NCI-H526 (cell line): ENCODE data around the gene MEG3.

ENCODE experiments used
- DNase-seq, 2 experiments: peaks; one replicate each; lab custom pipeline; 2025; lab: John Stamatoyannopoulos, UW

The MEG3 gene

GRCh38 chr14:100881211-100882025 lies 55.5 kb downstream of the MEG3 start:
- no peak for DNase-seq

DNA sequence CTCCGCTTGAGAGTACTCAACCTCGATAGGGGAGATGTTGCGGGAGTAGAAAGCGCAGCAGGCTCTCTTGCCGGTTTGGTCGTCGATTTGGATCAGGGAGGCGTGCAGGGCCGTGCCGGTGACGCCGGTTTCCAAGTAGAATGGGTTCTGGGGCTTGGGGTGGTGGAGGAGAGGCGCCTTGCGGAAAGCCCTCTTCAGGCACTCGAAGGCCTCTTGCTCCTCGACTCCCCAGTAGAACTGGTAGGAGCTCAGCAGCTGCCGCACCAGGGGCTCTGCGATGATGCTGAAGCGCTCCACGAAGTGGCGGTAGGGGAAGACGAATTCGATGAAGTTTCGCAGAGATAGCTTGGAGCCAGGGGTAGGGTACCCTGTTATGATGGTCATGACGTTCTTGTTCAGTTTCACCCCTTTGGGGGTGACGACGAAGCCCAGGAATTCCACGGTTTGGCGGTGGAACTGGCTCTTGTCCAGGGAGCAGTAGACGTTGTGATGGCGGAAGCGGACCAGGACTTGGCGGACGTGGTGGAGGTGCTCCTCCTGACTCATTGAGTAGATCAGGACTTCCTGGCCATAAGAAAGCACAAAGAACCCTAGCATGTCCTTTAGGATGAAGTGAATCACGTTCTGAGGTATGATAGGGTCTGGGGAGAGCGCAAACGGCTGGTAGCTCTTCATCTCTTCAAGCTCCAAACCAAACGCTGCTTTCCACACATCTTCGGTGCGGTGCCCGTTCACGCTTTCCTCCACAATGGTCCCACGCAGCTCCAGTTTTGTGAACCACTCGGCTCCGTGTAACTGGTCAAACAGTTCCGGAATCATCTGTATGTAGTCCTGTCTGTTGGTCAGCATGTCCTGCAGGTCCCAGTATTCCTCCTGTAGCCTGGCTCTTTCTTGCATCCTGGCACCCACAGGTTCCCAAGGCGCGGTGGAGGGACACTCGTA lies 56.4 kb downstream of the MEG3 start:
- DNase-seq: no peak

- no peak for DNase-seq
Observed at GRCh38 chr14:100882991-100883788, 57.3 kb downstream of the MEG3 start.

DNA sequence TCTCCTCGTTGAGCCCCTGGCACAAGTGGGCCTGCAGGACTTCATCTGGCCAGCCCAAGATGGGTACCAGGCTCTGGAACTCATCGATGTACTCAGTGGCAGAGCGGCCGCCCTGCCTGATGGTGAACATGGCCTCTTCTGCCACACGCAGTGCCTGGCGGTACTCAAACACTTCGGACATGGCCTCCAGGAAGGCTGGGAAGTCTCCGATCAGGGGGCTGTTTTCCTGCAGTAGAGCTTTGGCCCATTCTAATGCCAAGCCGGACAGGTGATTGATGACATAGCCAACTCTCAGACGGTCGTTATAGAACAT lies 57.8 kb downstream of the MEG3 start:
- no peak for DNase-seq

DNA sequence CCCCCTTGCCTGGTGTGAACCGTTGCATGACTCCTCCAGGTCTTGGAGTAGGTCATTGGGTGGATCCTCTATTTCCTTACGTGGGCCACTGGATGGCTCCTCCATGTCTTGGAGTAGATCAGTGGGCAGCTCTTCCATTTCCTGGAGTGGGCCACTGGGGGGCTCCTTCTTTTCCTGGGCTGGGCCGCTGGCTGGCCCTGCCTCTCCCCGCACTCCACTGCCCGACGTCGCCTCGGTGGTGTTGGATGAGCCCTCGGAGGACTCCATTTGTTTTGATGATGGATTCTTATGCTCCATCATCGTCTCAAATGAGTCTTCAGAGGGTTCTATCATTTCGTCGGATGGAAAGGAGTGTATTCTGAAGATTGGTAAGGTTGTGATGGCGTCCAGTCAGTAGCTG lies 58.5 kb downstream of the MEG3 start:
- DNase-seq: no peak

- no peak for DNase-seq
Observed at GRCh38 chr14:100885196-100885595, 59.3 kb downstream of the MEG3 start.

GRCh38 chr14:100885617-100886016 lies 59.7 kb downstream of the MEG3 start:
- no peak for DNase-seq

GRCh38 chr14:100887728-100888335 lies 61.9 kb downstream of the MEG3 start:
- no peak for DNase-seq

- no peak for DNase-seq
Observed at GRCh38 chr14:100888789-100889315, 62.9 kb downstream of the MEG3 start.

DNA sequence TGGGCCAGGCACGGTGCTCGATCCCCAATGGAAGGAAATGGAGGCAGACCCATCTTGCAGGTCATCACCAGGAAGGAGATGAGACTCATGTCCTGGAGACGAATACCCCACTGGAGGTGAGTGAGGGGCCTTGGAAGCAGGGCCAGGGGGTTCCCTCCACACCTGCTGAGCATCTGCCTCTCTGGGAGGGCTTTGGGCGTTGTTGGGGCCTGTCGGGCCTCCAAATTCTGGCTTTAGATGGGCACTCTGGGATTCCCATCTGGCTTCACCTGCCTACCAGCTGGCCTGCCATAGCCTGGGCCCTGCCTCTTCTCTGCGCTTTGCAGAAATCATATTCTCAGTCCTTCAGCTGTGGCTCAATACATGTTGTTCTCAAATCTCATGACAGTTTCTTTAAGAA lies 63.7 kb downstream of the MEG3 start:
- no peak for DNase-seq

- DNase-seq: no peak
Observed at GRCh38 chr14:100890061-100890850, 64.3 kb downstream of the MEG3 start.

DNA sequence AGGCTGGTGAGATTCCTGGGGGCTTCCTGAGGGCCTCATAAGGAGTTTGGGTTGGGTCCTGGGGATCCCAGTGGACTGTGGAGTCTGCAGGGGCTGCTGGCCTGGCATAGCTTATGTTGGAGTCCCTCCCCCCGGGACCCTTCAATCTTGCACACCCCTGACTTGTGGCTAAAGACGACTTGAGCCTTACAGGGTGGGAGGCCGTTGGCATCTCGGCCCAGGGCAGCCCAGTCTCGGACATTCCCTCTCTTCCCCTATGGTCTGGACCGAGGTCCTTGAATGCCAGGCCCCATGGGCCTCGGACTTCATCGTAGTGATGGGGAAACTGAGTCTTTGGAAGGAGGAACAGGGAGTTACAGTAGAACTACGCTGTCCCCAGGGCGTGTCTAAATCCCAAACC lies 65.1 kb downstream of the MEG3 start:
- DNase-seq: no peak

GRCh38 chr14:100891501-100892445 lies 65.9 kb downstream of the MEG3 start:
- no peak for DNase-seq

- DNase-seq: no peak
Observed at GRCh38 chr14:100892496-100893227, 66.7 kb downstream of the MEG3 start.

DNA sequence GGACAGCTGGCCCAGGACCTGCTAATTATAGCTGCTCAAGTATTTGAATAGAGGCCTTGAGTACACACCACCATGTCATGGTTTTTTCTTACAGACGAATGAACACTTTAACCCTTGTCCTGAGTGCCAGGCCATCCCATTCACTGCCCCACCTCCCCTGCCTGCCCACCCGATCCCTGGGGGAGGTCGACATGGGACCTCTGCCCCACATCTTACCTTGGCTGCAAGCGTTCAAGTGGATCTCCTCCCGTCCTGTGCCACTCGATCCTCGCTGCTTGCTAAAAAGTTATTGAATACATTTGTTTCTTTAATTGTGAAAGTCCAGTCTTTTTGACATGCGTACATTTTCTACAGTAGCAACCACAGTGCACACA lies 67.3 kb downstream of the MEG3 start:
- no peak for DNase-seq

GRCh38 chr14:100893760-100894159 lies 67.8 kb downstream of the MEG3 start:
- no peak for DNase-seq

DNA sequence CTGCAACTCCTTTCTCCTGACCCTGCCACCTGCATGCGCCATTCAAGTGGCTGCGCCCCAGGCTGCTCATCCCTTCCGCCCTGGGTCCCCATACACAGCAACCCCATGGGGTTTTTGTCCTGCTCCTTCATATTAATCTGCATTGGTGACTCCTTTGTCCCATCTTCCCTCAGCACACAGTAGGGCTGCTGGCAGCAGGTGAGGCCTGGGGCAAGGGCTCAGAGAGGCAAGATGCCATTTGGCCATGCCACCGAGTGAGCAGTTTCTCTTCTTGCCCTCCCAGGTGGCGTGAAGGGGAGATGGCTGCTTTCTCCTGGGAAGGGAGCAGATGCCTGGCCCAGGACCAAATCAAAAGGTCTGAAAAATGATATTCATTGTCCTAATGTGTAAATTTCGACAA lies 68.5 kb downstream of the MEG3 start:
- no peak for DNase-seq

- DNase-seq: no peak
Observed at GRCh38 chr14:100895411-100895810, 69.5 kb downstream of the MEG3 start.
